HEK293T (cell line): ENCODE measurements around the gene GOPC.

Experiments used
- CTCF ChIA-PET: fragments of 350-600 bp; formaldehyde crosslinking; extraction: SDS; loops from one replicate; lab custom pipeline; 2021; ENCODE audit warnings: antibody characterized with exemption, inconsistent platforms; lab: Yijun Ruan, JAX
- POLR2A ChIA-PET: fragments of 350-600 bp; formaldehyde crosslinking; extraction: SDS; loops from one replicate; lab custom pipeline; 2020; ENCODE audit warnings: antibody characterized with exemption, inconsistent platforms; lab: Yijun Ruan, JAX
- DNase-seq: peaks from one replicate; pipeline ENCODE4 v3.0.0; 2012; ENCODE audit warnings: mixed read lengths; ENCODE audit errors: extremely low spot score
- ARNT ChIP-seq: fragments of 450-650 bp; IDR thresholded peaks from 2 replicates; pipeline ENCODE4 v1.6.1; 2017; ENCODE audit warnings: mild to moderate bottlenecking
- BHLHE40 ChIP-seq: fragments of 450-650 bp; IDR thresholded peaks from 2 replicates; pipeline ENCODE4 v1.6.1; 2016; ENCODE audit warnings: mild to moderate bottlenecking, moderate library complexity, borderline replicate concordance
- CTBP1 ChIP-seq: fragments of 450-650 bp; IDR thresholded peaks from 2 replicates; pipeline ENCODE4 v1.6.1; 2016; ENCODE audit warnings: borderline replicate concordance
- ELF4 ChIP-seq: fragments of 450-650 bp; IDR thresholded peaks from 2 replicates; pipeline ENCODE4 v1.6.1; 2017; ENCODE audit warnings: antibody characterized with exemption
- FOXA1 ChIP-seq: fragments of 450-650 bp; IDR thresholded peaks from 2 replicates; pipeline ENCODE4 v1.6.1; 2016; ENCODE audit warnings: mild to moderate bottlenecking
- FOXK2 ChIP-seq: fragments of 450-650 bp; IDR thresholded peaks from 2 replicates; pipeline ENCODE4 v1.6.1; 2016; ENCODE audit warnings: mild to moderate bottlenecking
- FOXM1 ChIP-seq: fragments of 450-650 bp; IDR thresholded peaks from 2 replicates; pipeline ENCODE4 v1.6.1; 2017; ENCODE audit warnings: mild to moderate bottlenecking, borderline replicate concordance
- HDGF ChIP-seq: fragments of 450-650 bp; IDR thresholded peaks from 2 replicates; pipeline ENCODE4 v1.6.1; 2017; ENCODE audit warnings: antibody characterized with exemption, borderline replicate concordance
- L3MBTL2 ChIP-seq: fragments of 450-650 bp; conservative IDR thresholded peaks from 2 replicates; pipeline ENCODE4 v1.6.1; 2016; ENCODE audit warnings: mild to moderate bottlenecking
- LEF1 ChIP-seq: fragments of 450-650 bp; IDR thresholded peaks from 2 replicates; pipeline ENCODE4 v1.6.1; 2017; ENCODE audit warnings: mild to moderate bottlenecking, borderline replicate concordance
- NFRKB ChIP-seq: fragments of 450-650 bp; IDR thresholded peaks from 2 replicates; pipeline ENCODE4 v1.6.1; 2016; ENCODE audit warnings: mild to moderate bottlenecking, moderate library complexity
- SP1 ChIP-seq: fragments of 450-650 bp; IDR thresholded peaks from 2 replicates; pipeline ENCODE4 v1.6.1; 2017
- SUZ12 ChIP-seq: fragments of 450-650 bp; IDR thresholded peaks from 2 replicates; pipeline ENCODE4 v1.6.1; 2016; ENCODE audit warnings: mild to moderate bottlenecking
- TARDBP ChIP-seq: fragments of 450-650 bp; IDR thresholded peaks from 2 replicates; pipeline ENCODE4 v1.6.1; 2016
- ZNF384 ChIP-seq: fragments of 450-650 bp; IDR thresholded peaks from 2 replicates; pipeline ENCODE4 v1.6.1; 2016
- TF ChIP-seq, protein P1 (sequence below): fragments of 450-650 bp; IDR thresholded peaks from 2 replicates; pipeline ENCODE4 v1.6.1; 2016

GOPC gene

DNA sequence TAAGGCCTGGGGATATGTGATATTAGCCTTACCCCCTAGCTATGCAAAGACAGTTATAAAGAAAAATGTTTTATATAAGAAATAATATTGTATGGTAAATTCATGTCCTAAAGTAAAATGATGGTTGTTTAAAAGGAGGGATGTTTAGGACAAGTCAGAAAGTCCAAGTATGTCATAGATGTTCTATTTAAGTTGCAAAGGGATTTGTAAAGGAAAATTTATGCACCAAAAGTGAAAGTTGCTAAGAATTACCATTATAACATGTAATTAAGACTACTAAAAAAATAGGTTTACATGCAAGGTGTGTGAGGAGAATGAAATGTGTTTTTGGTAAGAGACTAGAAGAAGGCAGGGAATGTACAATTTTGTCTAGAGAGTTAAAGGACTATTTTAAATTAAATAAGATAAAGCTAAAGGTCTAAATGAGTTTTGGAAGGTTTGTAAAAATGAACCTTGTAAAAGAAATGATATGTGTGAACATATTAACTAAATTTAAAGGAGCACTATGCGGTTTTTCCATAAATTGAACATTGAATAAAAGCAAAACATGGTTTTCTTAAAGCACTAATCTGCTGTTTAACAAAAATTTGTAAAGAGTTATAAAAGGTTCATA lies 22.7 kb upstream of the GOPC start:
- ChIA-PET CTCF (no interaction called here), POLR2A (no interaction called here)
- TF ChIP-seq NFRKB (no peak), ARNT (no peak), ELF4 (no peak), BHLHE40 (no peak), ZNF384 (no peak), L3MBTL2 (no peak), FOXM1 (no peak), CTBP1 (no peak), FOXA1 (no peak), LEF1 (no peak), TARDBP (no peak), SUZ12 (no peak), FOXK2 (no peak), HDGF (no peak)
- TF ChIP-seq, protein P1, sequence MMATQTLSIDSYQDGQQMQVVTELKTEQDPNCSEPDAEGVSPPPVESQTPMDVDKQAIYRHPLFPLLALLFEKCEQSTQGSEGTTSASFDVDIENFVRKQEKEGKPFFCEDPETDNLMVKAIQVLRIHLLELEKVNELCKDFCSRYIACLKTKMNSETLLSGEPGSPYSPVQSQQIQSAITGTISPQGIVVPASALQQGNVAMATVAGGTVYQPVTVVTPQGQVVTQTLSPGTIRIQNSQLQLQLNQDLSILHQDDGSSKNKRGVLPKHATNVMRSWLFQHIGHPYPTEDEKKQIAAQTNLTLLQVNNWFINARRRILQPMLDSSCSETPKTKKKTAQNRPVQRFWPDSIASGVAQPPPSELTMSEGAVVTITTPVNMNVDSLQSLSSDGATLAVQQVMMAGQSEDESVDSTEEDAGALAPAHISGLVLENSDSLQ, result no peak
- no peak for DNase-seq

DNA sequence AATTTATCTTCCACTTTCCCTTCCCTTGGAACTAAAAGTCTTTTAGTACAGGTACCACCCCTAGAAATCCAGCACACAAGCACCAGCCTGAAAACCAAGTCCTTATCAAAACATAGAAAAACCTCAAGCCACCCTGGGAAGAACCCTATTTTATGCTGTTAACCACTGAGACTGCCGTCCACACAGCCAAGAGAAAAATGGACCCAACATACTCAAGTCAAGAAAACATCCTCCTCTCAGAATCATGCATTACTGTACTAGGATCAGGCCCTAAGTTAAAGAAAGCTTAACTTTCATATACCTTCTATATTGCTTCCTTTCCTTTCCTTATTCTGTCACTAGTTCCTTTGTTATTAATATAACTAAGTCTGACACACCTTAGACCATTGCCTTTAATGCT lies 16.9 kb upstream of the GOPC start:
- ChIA-PET POLR2A (no interaction called here), CTCF (no interaction called here)
- no peak for TF ChIP-seq LEF1
- TF ChIP-seq SUZ12, result no peak
- no peak for TF ChIP-seq L3MBTL2
- no peak for TF ChIP-seq ZNF384
- TF ChIP-seq SP1, result no peak
- TF ChIP-seq HDGF, result no peak
- TF ChIP-seq ARNT, result no peak
- no peak for TF ChIP-seq CTBP1
- TF ChIP-seq FOXA1, result no peak
- TF ChIP-seq, protein P1, result no peak
- TF ChIP-seq BHLHE40, result no peak
- TF ChIP-seq FOXK2, result no peak
- no peak for TF ChIP-seq ELF4
- no peak for TF ChIP-seq TARDBP
- DNase-seq, result no peak

DNA sequence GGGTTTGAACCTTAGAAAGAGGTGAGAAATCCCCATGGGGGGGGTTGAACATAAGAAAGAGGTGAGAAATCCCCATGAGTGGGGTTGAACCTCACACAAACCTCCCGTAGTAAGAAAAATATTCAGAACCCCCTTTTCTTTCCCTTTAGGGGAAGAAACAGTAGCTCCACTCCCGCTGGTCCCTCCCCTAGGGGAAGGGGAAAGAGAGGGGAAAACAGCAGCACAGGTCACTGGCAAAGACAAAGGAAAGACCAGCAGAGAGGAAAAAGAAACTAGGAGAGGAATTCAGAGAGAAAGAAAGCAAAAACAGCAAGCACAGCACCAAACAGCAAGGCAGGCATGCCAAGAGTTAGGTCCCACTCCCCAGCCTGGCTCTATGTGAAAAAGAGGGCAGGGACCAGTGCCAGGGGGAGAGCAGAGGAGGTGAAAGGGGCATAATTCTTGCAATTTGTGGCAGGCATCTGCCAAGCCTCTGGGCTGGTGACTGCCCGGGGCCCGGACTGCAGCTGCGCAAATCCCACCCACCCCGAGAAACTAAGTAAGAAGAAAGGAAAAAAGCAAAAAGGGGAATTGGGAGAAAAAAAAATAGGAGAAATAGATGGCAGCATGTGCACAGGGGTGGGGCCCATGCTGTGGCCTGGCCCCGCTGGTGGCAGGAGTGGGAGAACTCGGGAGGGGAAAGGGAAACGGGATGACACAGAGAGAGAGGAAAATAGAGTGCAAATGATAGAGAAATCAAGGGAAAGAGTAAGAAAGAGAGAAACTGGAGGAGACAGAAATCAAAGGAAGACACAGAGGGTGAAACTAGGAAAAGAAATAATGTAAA lies 15.1 kb upstream of the GOPC start:
- no peak for TF ChIP-seq SUZ12
- TF ChIP-seq NFRKB, result no peak
- no peak for TF ChIP-seq BHLHE40
- no peak for TF ChIP-seq CTBP1
- no peak for TF ChIP-seq ELF4
- TF ChIP-seq, protein P1, result no peak
- TF ChIP-seq HDGF, result no peak
- TF ChIP-seq ZNF384, result no peak
- no peak for TF ChIP-seq LEF1
- TF ChIP-seq FOXM1, result no peak
- TF ChIP-seq SP1, result no peak
- TF ChIP-seq TARDBP, result no peak
- no peak for TF ChIP-seq FOXA1
- ChIA-PET CTCF (no interaction called here), POLR2A (no interaction called here)
- DNase-seq, result no peak

DNA sequence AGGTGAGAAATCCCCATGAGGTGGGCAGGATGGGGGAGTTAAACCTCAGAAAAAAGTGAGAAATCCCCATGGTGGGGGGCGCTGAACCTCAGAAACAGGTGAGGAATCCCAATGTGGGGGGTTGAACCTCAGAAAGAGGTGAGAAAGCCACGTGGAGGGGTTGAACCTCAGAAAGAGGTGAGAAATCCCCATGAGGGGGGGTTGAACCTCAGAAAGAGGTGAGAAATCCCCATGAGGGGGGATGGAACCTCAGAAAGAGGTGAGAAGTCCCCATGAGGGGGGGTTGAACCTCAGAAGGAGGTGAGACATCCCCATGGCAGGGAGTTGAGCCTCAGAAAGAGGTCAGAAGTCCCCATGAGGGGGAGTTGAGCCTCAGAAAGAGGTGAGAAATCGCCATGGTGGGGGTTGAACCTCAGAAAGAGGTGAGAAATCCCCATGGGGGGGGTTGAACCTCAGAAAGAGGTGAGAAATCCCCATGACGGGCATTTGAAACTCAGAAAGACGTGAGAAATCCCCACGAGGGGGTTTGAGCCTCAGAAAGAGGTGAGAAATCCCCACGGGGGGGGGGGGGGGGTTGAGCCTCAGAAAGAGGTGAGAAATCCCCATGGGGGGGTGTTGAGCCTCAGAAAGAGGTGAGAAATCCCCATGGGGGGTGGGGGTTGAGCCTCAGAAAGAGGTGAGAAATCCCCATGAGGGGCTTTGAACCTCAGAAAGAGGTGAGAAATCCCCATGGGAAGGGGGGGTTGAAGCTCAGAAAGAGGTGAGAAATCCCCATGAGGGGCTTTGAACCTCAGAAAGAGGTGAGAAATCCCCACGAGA lies 14.3 kb upstream of the GOPC start:
- TF ChIP-seq FOXA1, result no peak
- TF ChIP-seq ZNF384, result no peak
- TF ChIP-seq BHLHE40, result no peak
- TF ChIP-seq NFRKB, result no peak
- TF ChIP-seq SP1, result no peak
- no peak for TF ChIP-seq CTBP1
- no peak for TF ChIP-seq L3MBTL2
- TF ChIP-seq, protein P1, result no peak
- TF ChIP-seq LEF1, result no peak
- TF ChIP-seq TARDBP, result no peak
- TF ChIP-seq SUZ12, result no peak
- no peak for TF ChIP-seq FOXK2
- no peak for TF ChIP-seq HDGF
- DNase-seq, result no peak
- ChIA-PET POLR2A (no interaction called here), CTCF (no interaction called here)
